Kidney (tissue), 14 donors: ENCODE data around the gene PTPRU. TPM values are rescaled to one million over a fixed set of nuclear protein-coding genes. Genes with fewer than 3 reads are reported as not detected.

Experiments
- DNase-seq, 5 donors: peaks; one replicate each; pipeline ENCODE4 v3.0.0-alpha.2; 2013 to 2020
- FAIRE-seq: peaks from 2 replicates; lab custom pipeline; 2012; peaks lifted over from hg19 to GRCh38; lab: Jason Lieb, UNC
- H3K27ac ChIP-seq, 2 donors: one replicate each; pipeline ENCODE4 v1.7.0; 2013; ENCODE audit warnings: low read depth in 2 of 2, low read length in 2 of 2, inconsistent platforms in 1 of 2
- H3K27me3 ChIP-seq: one replicate; pipeline ENCODE4 v1.7.1; 2013; ENCODE audit warnings: low read length, inconsistent platforms; ENCODE audit not compliant: control insufficient read depth, insufficient read depth
- H3K36me3 ChIP-seq, 3 donors: one replicate each; pipeline versions ENCODE4 v1.7.0 to v1.7.1; 2013; ENCODE audit warnings: low read length in 3 of 3, control low read depth in 1 of 3, inconsistent platforms in 1 of 3; ENCODE audit not compliant: insufficient read depth in 3 of 3, control insufficient read depth in 2 of 3
- H3K4me1 ChIP-seq, 3 donors: one replicate each; pipeline versions ENCODE4 v1.7.0 to v1.7.1; 2013; ENCODE audit warnings: low read length in 3 of 3, inconsistent platforms in 1 of 3, low read depth in 1 of 3; ENCODE audit not compliant: control insufficient read depth in 2 of 3, insufficient read depth in 2 of 3
- H3K4me3 ChIP-seq, 3 donors: one replicate each; pipeline versions ENCODE4 v1.7.0 to v1.8.1; 2013; ENCODE audit warnings: low read length in 3 of 3, control low read depth in 1 of 3, inconsistent platforms in 1 of 3
- H3K9ac ChIP-seq, 3 donors: one replicate each; pipeline versions ENCODE4 v1.7.0 to v1.7.1; 2013; ENCODE audit warnings: low read length in 3 of 3, control low read depth in 1 of 3, inconsistent platforms in 1 of 3
- H3K9me3 ChIP-seq, 3 donors: one replicate each; pipeline versions ENCODE4 v1.7.0 to v1.7.1; 2013; ENCODE audit warnings: low read length in 3 of 3, control low read depth in 1 of 3, inconsistent platforms in 1 of 3; ENCODE audit not compliant: control insufficient read depth in 2 of 3, insufficient read depth in 1 of 3
- CTCF ChIP-seq: IDR thresholded peaks from 3 replicates; pipeline ENCODE4 v1.5.1; 2012; ENCODE audit warnings: mild to moderate bottlenecking, moderate library complexity, borderline replicate concordance; ENCODE audit not compliant: insufficient read depth; ENCODE audit errors: extremely low read depth
- intact Hi-C: fragments of 100-400 bp; cut with DNase I; formaldehyde crosslinking; loops from one replicate; pipeline ENCODE4 v1.11.1; 2022
- polyA plus RNA-seq: library from polyadenylated mRNA; stranded (reverse); fragments of 350-450 nt; fragmentation: Illumina TruSeq; extraction: RNeasy Lipid Tissue Mini Kit (QIAGEN cat#74804); gene quantifications from one replicate; pipeline ENCODE4 v1.2.3, GENCODE V29; 2014; ENCODE audit warnings: low read depth, low replicate concordance; ENCODE audit not compliant: insufficient read depth
- total RNA-seq: library from RNA; stranded (reverse); fragmentation: NEBNext Ultra II Directional; extraction: Animal tissue kit (Norgen Biotek cat#: 25700); gene quantifications from one replicate; pipeline ENCODE4 v1.2.1, GENCODE V29; 2021
- donor health status: control.
- donor health status: control.
- donor health status: control.
- donor health status: control.
- donor health status: control.
- donor health status: DM: yes; HTN: yes; CAD: no.
- donor health status: Normal renal cell carcinoma (clear cell type).

Gene PTPRU
- total and polyA plus RNA-seq, 2 donors from 2014 or later, result 3.7 to 53.6 TPM

GRCh38 chr1:29275435-29275834 lies 39.1 kb downstream of the PTPRU start:
- H3K27ac ChIP-seq, result no peak overlapping the region
- H3K4me1 ChIP-seq, result no peaks in the 10 kb centered on the region
- H3K4me3 ChIP-seq, result no peak overlapping the region
- H3K9ac ChIP-seq, result no peak overlapping the region
- TF ChIP-seq CTCF, result no peak
- H3K27me3 ChIP-seq, result no peaks in the 10 kb centered on the region
- H3K9me3 ChIP-seq, result no peaks in the 10 kb centered on the region
- FAIRE-seq, result no peak
- no peaks in the 10 kb centered on the region for H3K36me3 ChIP-seq
- intact Hi-C loops, result no loop called here
- DNase-seq, result peak in 1 of 5 donors; percentile 23

GRCh38 chr1:29278124-29278523 lies 41.8 kb downstream of the PTPRU start:
- H3K27ac ChIP-seq, result no peak overlapping the region
- no peak overlapping the region for H3K9ac ChIP-seq
- no peaks in the 10 kb centered on the region for H3K9me3 ChIP-seq
- no peak for TF ChIP-seq CTCF
- no peaks in the 10 kb centered on the region for H3K4me1 ChIP-seq
- no peaks in the 10 kb centered on the region for H3K27me3 ChIP-seq
- no peak overlapping the region for H3K4me3 ChIP-seq
- FAIRE-seq (no peak), DNase-seq (no peak)
- H3K36me3 ChIP-seq, result no peaks in the 10 kb centered on the region
- intact Hi-C loops, result no loop called here

GRCh38 chr1:29279406-29279805 lies 43.1 kb downstream of the PTPRU start:
- intact Hi-C loops, result no loop called here
- no peak overlapping the region for H3K4me3 ChIP-seq
- DNase-seq (no peak), FAIRE-seq (no peak)
- no peak overlapping the region for H3K9ac ChIP-seq
- no peaks in the 10 kb centered on the region for H3K27me3 ChIP-seq
- H3K27ac ChIP-seq, result no peak overlapping the region
- H3K36me3 ChIP-seq, result no peaks in the 10 kb centered on the region
- no peak for TF ChIP-seq CTCF
- H3K9me3 ChIP-seq, result no peaks in the 10 kb centered on the region
- H3K4me1 ChIP-seq, result no peaks in the 10 kb centered on the region

- no peaks in the 10 kb centered on the region for H3K4me1 ChIP-seq
- no peak overlapping the region for H3K27ac ChIP-seq
- no peaks in the 10 kb centered on the region for H3K9me3 ChIP-seq
- TF ChIP-seq CTCF, result no peak
- DNase-seq, result peak in 2 of 5 donors; percentile 37 to 58
- intact Hi-C loops, result no loop called here
- H3K4me3 ChIP-seq, result no peak overlapping the region
- no peak overlapping the region for H3K9ac ChIP-seq
- no peak for FAIRE-seq
- H3K27me3 ChIP-seq, result no peaks in the 10 kb centered on the region
- no peaks in the 10 kb centered on the region for H3K36me3 ChIP-seq
Observed at GRCh38 chr1:29279951-29280391, 43.6 kb downstream of the PTPRU start.
